KMS-11 (cell line): Measurements from ENCODE around the gene ADAMTS1.

Experiments used
- H2AFZ ChIP-seq: fragments of 200-600 bp; sonication (generic); 2 replicates; pipeline ENCODE4 v1.6.1; 2016; ENCODE audit warnings: antibody characterized with exemption, mixed run types, low read depth
- H3K27ac ChIP-seq: fragments of 200-600 bp; sonication (generic); 2 replicates; pipeline ENCODE4 v1.6.1; 2016; ENCODE audit warnings: mild to moderate bottlenecking, mixed run types
- H3K27me3 ChIP-seq: fragments of 200-600 bp; sonication (generic); 2 replicates; pipeline ENCODE4 v1.6.1; 2017; ENCODE audit warnings: mild to moderate bottlenecking, low read depth, mixed run types, moderate library complexity; ENCODE audit not compliant: insufficient read depth
- H3K36me3 ChIP-seq: fragments of 200-600 bp; sonication (generic); 2 replicates; pipeline ENCODE4 v1.6.1; 2017; ENCODE audit warnings: mild to moderate bottlenecking, mixed run types; ENCODE audit not compliant: insufficient read depth
- H3K4me1 ChIP-seq: fragments of 200-600 bp; sonication (generic); 2 replicates; pipeline ENCODE4 v1.6.1; 2016; ENCODE audit warnings: mild to moderate bottlenecking, low read depth, mixed run types; ENCODE audit not compliant: poor library complexity, severe bottlenecking
- H3K4me2 ChIP-seq: fragments of 200-600 bp; sonication (generic); 2 replicates; pipeline ENCODE4 v1.7.0; 2016; ENCODE audit warnings: mild to moderate bottlenecking, mixed run types
- H3K4me3 ChIP-seq: fragments of 200-600 bp; sonication (generic); IDR thresholded peaks from 2 replicates; pipeline ENCODE4 v1.6.1; 2017; ENCODE audit warnings: low read depth, low read length, mixed read lengths; ENCODE audit not compliant: insufficient read depth
- H3K79me2 ChIP-seq: fragments of 200-600 bp; sonication (generic); 2 replicates; pipeline ENCODE4 v1.6.1; 2016; ENCODE audit warnings: low read depth, mixed run types; ENCODE audit not compliant: insufficient read depth
- H3K9ac ChIP-seq: fragments of 200-600 bp; sonication (generic); 2 replicates; pipeline ENCODE4 v1.6.1; 2016; ENCODE audit warnings: mild to moderate bottlenecking, mixed run types
- H4K20me1 ChIP-seq: fragments of 200-600 bp; sonication (generic); 2 replicates; pipeline ENCODE4 v1.6.1; 2016; ENCODE audit warnings: mild to moderate bottlenecking, mixed run types; ENCODE audit not compliant: insufficient read depth
- CTCF ChIP-seq: fragments of 200-600 bp; sonication (generic); conservative IDR thresholded peaks from 2 replicates; pipeline ENCODE4 v1.6.1; 2017; ENCODE audit warnings: low read depth, mild to moderate bottlenecking, antibody characterized with exemption, low read length, moderate library complexity, mixed read lengths

The ADAMTS1 gene

GRCh38 chr21:26810266-26810665 lies 34.9 kb downstream of the ADAMTS1 start:
- H3K27me3 ChIP-seq: no peaks in the 10 kb centered on the region
- H3K79me2 ChIP-seq: no peaks in the 10 kb centered on the region
- H3K4me2 ChIP-seq: no peak overlapping the region
- no peaks in the 10 kb centered on the region for H3K4me1 ChIP-seq
- no peaks in the 10 kb centered on the region for H3K36me3 ChIP-seq
- TF ChIP-seq CTCF: no peak
- H2AFZ ChIP-seq: no peak overlapping the region
- no peak overlapping the region for H3K27ac ChIP-seq
- no peak overlapping the region for H3K9ac ChIP-seq
- no peaks in the 10 kb centered on the region for H4K20me1 ChIP-seq
- no peak overlapping the region for H3K4me3 ChIP-seq

- no peak overlapping the region for H3K9ac ChIP-seq
- H2AFZ ChIP-seq: no peak overlapping the region
- H3K27me3 ChIP-seq: no peaks in the 10 kb centered on the region
- H4K20me1 ChIP-seq: no peaks in the 10 kb centered on the region
- no peak overlapping the region for H3K4me3 ChIP-seq
- H3K4me1 ChIP-seq: no peaks in the 10 kb centered on the region
- no peaks in the 10 kb centered on the region for H3K79me2 ChIP-seq
- H3K36me3 ChIP-seq: no peaks in the 10 kb centered on the region
- H3K27ac ChIP-seq: no peak overlapping the region
- no peak for TF ChIP-seq CTCF
- no peak overlapping the region for H3K4me2 ChIP-seq
These were observed 35.5 kb downstream of the ADAMTS1 start for GRCh38 chr21:26809745-26810144.

- Histone ChIP-seq H3K36me3 (no peaks in the 10 kb centered on the region), H3K4me1 (no peaks in the 10 kb centered on the region), H3K79me2 (no peaks in the 10 kb centered on the region), H3K27me3 (no peaks in the 10 kb centered on the region), H3K9ac (no peak overlapping the region), H2AFZ (no peak overlapping the region), H3K4me3 (no peak overlapping the region), H3K27ac (no peak overlapping the region), H3K4me2 (no peak overlapping the region), H4K20me1 (no peaks in the 10 kb centered on the region)
- no peak for TF ChIP-seq CTCF
These were observed 38.4 kb downstream of the ADAMTS1 start for GRCh38 chr21:26806801-26807295.

- no peak for TF ChIP-seq CTCF
- Histone ChIP-seq H3K4me3 (no peak overlapping the region), H3K4me1 (no peaks in the 10 kb centered on the region), H3K79me2 (no peaks in the 10 kb centered on the region), H4K20me1 (no peaks in the 10 kb centered on the region), H3K36me3 (no peaks in the 10 kb centered on the region), H3K9ac (no peak overlapping the region), H3K27me3 (no peaks in the 10 kb centered on the region), H3K4me2 (no peak overlapping the region), H3K27ac (no peak overlapping the region), H2AFZ (no peak overlapping the region)
These were observed 40.2 kb downstream of the ADAMTS1 start for GRCh38 chr21:26804895-26805609.
